H9 (cell line): ENCODE measurements around the gene NFS1. TPM values are rescaled to one million over a fixed set of nuclear protein-coding genes. Genes with fewer than 3 reads are reported as not detected.

Experiments used
- DNase-seq: peaks from one replicate; pipeline ENCODE4 v3.0.0-alpha.2; 2017
- H2AFZ ChIP-seq: one replicate; pipeline ENCODE4 v1.6.1; 2013; ENCODE audit warnings: mild to moderate bottlenecking, low read length, control low read depth, moderate library complexity
- H2AK5ac ChIP-seq: 2 replicates; pipeline ENCODE4 v1.6.1; 2013; ENCODE audit warnings: low read length, control low read depth, mixed read lengths; ENCODE audit not compliant: insufficient read length
- H2BK120ac ChIP-seq: one replicate; pipeline ENCODE4 v1.6.1; 2013; ENCODE audit warnings: low read depth, mild to moderate bottlenecking, low read length, control low read depth, inconsistent platforms; ENCODE audit not compliant: poor library complexity, severe bottlenecking
- H2BK12ac ChIP-seq: 2 replicates; pipeline ENCODE4 v1.6.1; 2013; ENCODE audit warnings: low read length, control low read depth, mixed read lengths, low read depth; ENCODE audit not compliant: insufficient read length
- H2BK15ac ChIP-seq: 2 replicates; pipeline ENCODE4 v1.6.1; 2013; ENCODE audit warnings: low read depth, low read length, control low read depth
- H2BK20ac ChIP-seq: one replicate; pipeline ENCODE4 v1.6.1; 2013; ENCODE audit warnings: low read depth, mild to moderate bottlenecking, low read length, control low read depth, inconsistent platforms; ENCODE audit not compliant: poor library complexity, severe bottlenecking
- H2BK5ac ChIP-seq: 2 replicates; pipeline ENCODE4 v1.6.1; 2013; ENCODE audit warnings: low read length, control low read depth, mixed read lengths; ENCODE audit not compliant: insufficient read length
- H3K14ac ChIP-seq: 2 replicates; pipeline ENCODE4 v1.6.1; 2013; ENCODE audit warnings: low read length, control low read depth; ENCODE audit not compliant: insufficient read depth
- H3K18ac ChIP-seq: 2 replicates; pipeline ENCODE4 v1.6.1; 2013; ENCODE audit warnings: low read depth, mild to moderate bottlenecking, mixed read lengths, low read length, control low read depth; ENCODE audit not compliant: insufficient read length
- H3K23ac ChIP-seq: 2 replicates; pipeline ENCODE4 v1.6.1; 2013; ENCODE audit warnings: low read length, control low read depth, mixed read lengths, low read depth; ENCODE audit not compliant: insufficient read length
- H3K23me2 ChIP-seq: 2 replicates; pipeline ENCODE4 v1.6.1; 2013; ENCODE audit warnings: low read depth, mild to moderate bottlenecking, mixed read lengths, low read length, control low read depth; ENCODE audit not compliant: insufficient read length, poor library complexity, severe bottlenecking
- H3K27ac ChIP-seq: 2 replicates; pipeline ENCODE4 v1.5.1; 2013; ENCODE audit warnings: low read length, control low read depth, mixed read lengths, low read depth; ENCODE audit not compliant: insufficient read length
- H3K27me3 ChIP-seq: 2 replicates; pipeline ENCODE4 v1.6.1; 2013; ENCODE audit warnings: low read length, control low read depth, inconsistent platforms; ENCODE audit not compliant: insufficient read depth
- H3K4ac ChIP-seq: 2 replicates; pipeline ENCODE4 v1.6.1; 2013; ENCODE audit warnings: low read depth, mild to moderate bottlenecking, control low read depth, inconsistent platforms, low read length, moderate library complexity
- H3K4me1 ChIP-seq: 2 replicates; pipeline ENCODE4 v1.6.1; 2013; ENCODE audit warnings: low read length, control low read depth, inconsistent platforms; ENCODE audit not compliant: insufficient read depth
- H3K4me2 ChIP-seq: 2 replicates; pipeline ENCODE4 v1.6.1; 2013; ENCODE audit warnings: low read length, control low read depth, mixed read lengths; ENCODE audit not compliant: insufficient read length, insufficient read depth
- H3K56ac ChIP-seq: 2 replicates; pipeline ENCODE4 v1.6.1; 2013; ENCODE audit warnings: low read depth, mild to moderate bottlenecking, mixed read lengths, low read length, control low read depth; ENCODE audit not compliant: insufficient read length
- H3K79me1 ChIP-seq: 2 replicates; pipeline ENCODE4 v1.6.1; 2013; ENCODE audit warnings: low read depth, mild to moderate bottlenecking, moderate library complexity, low read length, control low read depth, inconsistent platforms; ENCODE audit not compliant: insufficient read depth, poor library complexity, severe bottlenecking
- H3K79me2 ChIP-seq: 2 replicates; pipeline ENCODE4 v1.6.1; 2013; ENCODE audit warnings: low read length, control low read depth, inconsistent platforms; ENCODE audit not compliant: insufficient read depth
- H3K9ac ChIP-seq: 2 replicates; pipeline ENCODE4 v1.6.1; 2013; ENCODE audit warnings: low read length, control low read depth, mixed read lengths; ENCODE audit not compliant: insufficient read length; ENCODE audit errors: extremely low read depth
- H3K9me3 ChIP-seq: one replicate; pipeline ENCODE4 v1.6.1; 2013; ENCODE audit warnings: low read depth, low read length, inconsistent platforms; ENCODE audit not compliant: control insufficient read depth
- H3T11ph ChIP-seq: one replicate; pipeline ENCODE4 v1.6.1; 2013; ENCODE audit warnings: mild to moderate bottlenecking, low read length, control low read depth, inconsistent platforms
- H4K20me1 ChIP-seq: one replicate; pipeline ENCODE4 v1.6.1; 2013; ENCODE audit not compliant: control insufficient read depth, insufficient read length, insufficient read depth
- H4K5ac ChIP-seq: 2 replicates; pipeline ENCODE4 v1.6.1; 2013; ENCODE audit warnings: low read depth, mild to moderate bottlenecking, mixed read lengths, low read length, control low read depth; ENCODE audit not compliant: insufficient read length
- H4K8ac ChIP-seq: replicated peaks from 2 replicates; pipeline ENCODE4 v1.6.1; 2013; ENCODE audit warnings: low read length, control low read depth, mixed read lengths, low read depth; ENCODE audit not compliant: insufficient read length
- H4K91ac ChIP-seq: 2 replicates; pipeline ENCODE4 v1.6.1; 2013; ENCODE audit warnings: low read depth, mild to moderate bottlenecking, moderate library complexity, mixed read lengths, low read length, control low read depth; ENCODE audit not compliant: insufficient read length
- H3K27ac Mint-ChIP-seq, 3 experiments: 2 replicates in 2 of 3; 3 replicates in 1 of 3; pipeline ENCODE4 v1.8.0; 2020 to 2021; ENCODE audit warnings: mixed read lengths in 3 of 3, mild to moderate bottlenecking in 1 of 3, moderate library complexity in 1 of 3
- H3K27me3 Mint-ChIP-seq: 2 replicates; pipeline ENCODE4 v1.8.0; 2021; ENCODE audit warnings: low read depth, mild to moderate bottlenecking, moderate library complexity, mixed read lengths
- H3K36me3 Mint-ChIP-seq, 3 experiments: 2 replicates in 2 of 3; 3 replicates in 1 of 3; pipeline ENCODE4 v1.8.0; 2020 to 2021; ENCODE audit warnings: low read depth in 3 of 3, mixed read lengths in 3 of 3; ENCODE audit not compliant: insufficient read depth in 1 of 3
- H3K4me1 Mint-ChIP-seq, 2 experiments: 2 replicates each; pipeline ENCODE4 v1.8.0; 2020; ENCODE audit warnings: mixed read lengths in 2 of 2
- H3K4me3 Mint-ChIP-seq, 2 experiments: 2 replicates in 1 of 2; 3 replicates in 1 of 2; pipeline ENCODE4 v1.8.0; 2020 to 2021; ENCODE audit warnings: mild to moderate bottlenecking in 2 of 2, mixed read lengths in 2 of 2, moderate library complexity in 1 of 2
- H3K9me3 Mint-ChIP-seq, 2 experiments: 2 replicates in 1 of 2; 3 replicates in 1 of 2; pipeline ENCODE4 v1.8.0; 2020; ENCODE audit warnings: mild to moderate bottlenecking in 2 of 2, mixed read lengths in 2 of 2, moderate library complexity in 1 of 2
- CTCF ChIP-seq: fragments of 200-600 bp; sonication (generic); conservative IDR thresholded peaks from 3 replicates; pipeline ENCODE4 v1.8.0; 2021; ENCODE audit warnings: antibody characterized with exemption, mild to moderate bottlenecking
- WGBS: extraction: QIAGEN DNeasy Blood & Tissue Kit; methylation state at CpG from one replicate; pipeline ENCODE4 v1.1.7; 2013; ENCODE audit warnings: missing lambda C conversion rate, low lambda C conversion rate, mixed read lengths; ENCODE audit not compliant: insufficient read length; ENCODE audit errors: extremely low coverage; 5-methylcytosine and 5-hydroxymethylcytosine counted together
- total RNA-seq: library from RNA; stranded (reverse); gene quantifications from 2 replicates; pipeline ENCODE4 v1.2.1, GENCODE V29; 2021

NFS1 gene
- total RNA-seq, 1 experiment from 2014 or later, result 26.6 TPM

- Histone ChIP-seq H3K56ac (no peak overlapping the region), H4K8ac (no peak overlapping the region), H2BK120ac (no peak overlapping the region), H3K9ac (no peak overlapping the region), H3K9me3 (no peaks in the 10 kb centered on the region), H3T11ph (no peak overlapping the region), H3K4ac (no peak overlapping the region), H2AFZ (no peak overlapping the region), H4K91ac (no peak overlapping the region), H3K79me1 (peaks cover 5% of the 10 kb centered on the region), H3K23ac (no peak overlapping the region), H3K4me2 (no peak overlapping the region), H3K79me2 (peaks cover 62% of the 10 kb centered on the region), H4K5ac (no peak overlapping the region), H4K20me1 (peaks cover 4% of the 10 kb centered on the region), H2AK5ac (no peak overlapping the region), H2BK20ac (no peak overlapping the region), H2BK12ac (no peak overlapping the region), H3K14ac (no peak overlapping the region), H2BK5ac (no peak overlapping the region), H3K18ac (no peak overlapping the region), H3K27ac (no peak overlapping the region), H3K27me3 (no peaks in the 10 kb centered on the region), H3K23me2 (no peaks in the 10 kb centered on the region), H2BK15ac (no peak overlapping the region), H3K4me1 (no peaks in the 10 kb centered on the region)
- H3K9me3 Mint-ChIP-seq, result no peaks in the 10 kb centered on the region
- H3K27ac Mint-ChIP-seq, result no peak overlapping the region
- no peak for TF ChIP-seq CTCF
- peaks cover 3 to 23% (median 18%) of the 10 kb centered on the region in 3 experiments; a peak in 6 of 7 replicates for H3K36me3 Mint-ChIP-seq
- no CpG with 5 or more reads among the region's 4 CpGs for WGBS
- no peak for DNase-seq
- H3K27me3 Mint-ChIP-seq, result no peaks in the 10 kb centered on the region
- no peak overlapping the region for H3K4me3 Mint-ChIP-seq
- peaks cover 8 to 9% of the 10 kb centered on the region in 2 experiments; a peak in 3 of 4 replicates for H3K4me1 Mint-ChIP-seq
Measured at GRCh38 chr20:35653893-35654292, 45.3 kb downstream of the NFS1 start.
